PFSK-1 (cell line): ENCODE results near the gene SLC9A8.

ENCODE experiments used
- FOXP2 ChIP-seq: optimal IDR thresholded peaks from 2 replicates; pipeline ENCODE3; 2011; ENCODE audit warnings: borderline replicate concordance, control low read depth, inconsistent platforms; ENCODE audit not compliant: insufficient read depth; ENCODE audit errors: extremely low read length, extremely low read depth
- POLR2AphosphoS5 ChIP-seq: IDR thresholded peaks from 2 replicates; pipeline ENCODE4 v1.6.1; 2012; ENCODE audit warnings: low read depth, mild to moderate bottlenecking, control low read depth, low read length, moderate library complexity
- SIN3A ChIP-seq: IDR thresholded peaks from 2 replicates; pipeline ENCODE4 v1.6.1; 2012; ENCODE audit warnings: mild to moderate bottlenecking, low read length, moderate library complexity, borderline replicate concordance; ENCODE audit not compliant: insufficient read depth
- TAF1 ChIP-seq: IDR thresholded peaks from 2 replicates; pipeline ENCODE4 v1.6.1; 2012; ENCODE audit warnings: low read length, control low read depth, borderline replicate concordance; ENCODE audit not compliant: insufficient read depth
- TF ChIP-seq, protein P1 (sequence below), 2 experiments: IDR thresholded peaks; 2 replicates each; pipeline versions ENCODE4 v1.6.1 to v1.8.0; 2011 to 2012; ENCODE audit warnings: low read depth in 2 of 2, low read length in 2 of 2, control low read depth in 1 of 2, inconsistent platforms in 1 of 2, mild to moderate bottlenecking in 1 of 2, moderate library complexity in 1 of 2; ENCODE audit not compliant: insufficient read depth in 1 of 2

Gene SLC9A8

GRCh38 chr20:49824206-49824605, 11.6 kb downstream of the SLC9A8 start:
- TF ChIP-seq, protein P1, sequence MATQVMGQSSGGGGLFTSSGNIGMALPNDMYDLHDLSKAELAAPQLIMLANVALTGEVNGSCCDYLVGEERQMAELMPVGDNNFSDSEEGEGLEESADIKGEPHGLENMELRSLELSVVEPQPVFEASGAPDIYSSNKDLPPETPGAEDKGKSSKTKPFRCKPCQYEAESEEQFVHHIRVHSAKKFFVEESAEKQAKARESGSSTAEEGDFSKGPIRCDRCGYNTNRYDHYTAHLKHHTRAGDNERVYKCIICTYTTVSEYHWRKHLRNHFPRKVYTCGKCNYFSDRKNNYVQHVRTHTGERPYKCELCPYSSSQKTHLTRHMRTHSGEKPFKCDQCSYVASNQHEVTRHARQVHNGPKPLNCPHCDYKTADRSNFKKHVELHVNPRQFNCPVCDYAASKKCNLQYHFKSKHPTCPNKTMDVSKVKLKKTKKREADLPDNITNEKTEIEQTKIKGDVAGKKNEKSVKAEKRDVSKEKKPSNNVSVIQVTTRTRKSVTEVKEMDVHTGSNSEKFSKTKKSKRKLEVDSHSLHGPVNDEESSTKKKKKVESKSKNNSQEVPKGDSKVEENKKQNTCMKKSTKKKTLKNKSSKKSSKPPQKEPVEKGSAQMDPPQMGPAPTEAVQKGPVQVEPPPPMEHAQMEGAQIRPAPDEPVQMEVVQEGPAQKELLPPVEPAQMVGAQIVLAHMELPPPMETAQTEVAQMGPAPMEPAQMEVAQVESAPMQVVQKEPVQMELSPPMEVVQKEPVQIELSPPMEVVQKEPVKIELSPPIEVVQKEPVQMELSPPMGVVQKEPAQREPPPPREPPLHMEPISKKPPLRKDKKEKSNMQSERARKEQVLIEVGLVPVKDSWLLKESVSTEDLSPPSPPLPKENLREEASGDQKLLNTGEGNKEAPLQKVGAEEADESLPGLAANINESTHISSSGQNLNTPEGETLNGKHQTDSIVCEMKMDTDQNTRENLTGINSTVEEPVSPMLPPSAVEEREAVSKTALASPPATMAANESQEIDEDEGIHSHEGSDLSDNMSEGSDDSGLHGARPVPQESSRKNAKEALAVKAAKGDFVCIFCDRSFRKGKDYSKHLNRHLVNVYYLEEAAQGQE (IDR thresholded peaks at IDR 0.05; ENCODE audit: insufficient read depth in 1 of 2, low read depth in 2 of 2, low read length in 2 of 2) = no peak
- no peak for TF ChIP-seq TAF1
- TF ChIP-seq SIN3A = no peak
- TF ChIP-seq FOXP2 = no peak
- no peak for TF ChIP-seq POLR2AphosphoS5

DNA sequence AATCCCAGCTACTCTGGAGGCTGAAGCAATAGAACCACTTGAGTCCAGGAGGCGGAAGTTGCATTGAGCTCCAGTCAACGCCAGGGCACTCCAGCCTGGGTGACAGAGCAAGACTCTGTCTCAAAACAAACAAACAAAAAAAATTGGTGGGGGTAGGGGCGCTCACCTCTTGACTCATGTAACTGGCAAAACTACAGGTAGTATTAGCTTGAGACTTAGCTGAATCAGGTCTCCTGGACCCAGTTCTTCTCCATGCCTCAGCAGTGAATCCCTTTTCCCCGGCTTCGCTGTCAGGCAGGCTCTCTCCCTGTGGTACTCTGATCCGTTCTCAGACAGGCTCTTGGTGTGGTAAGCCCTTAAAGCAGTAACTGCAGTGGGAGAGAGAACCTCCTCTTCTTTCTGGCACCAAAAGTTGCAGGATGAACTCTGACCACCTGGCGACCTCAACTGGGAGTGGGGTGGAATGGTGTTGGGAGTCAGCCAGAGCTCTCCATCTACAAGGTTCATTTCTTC, 12.9 kb downstream of the SLC9A8 start:
- TF ChIP-seq POLR2AphosphoS5 = no peak
- TF ChIP-seq, protein P1 (IDR thresholded peaks at IDR 0.05; ENCODE audit: insufficient read depth in 1 of 2, low read depth in 2 of 2, low read length in 2 of 2) = no peak
- no peak for TF ChIP-seq SIN3A
- no peak for TF ChIP-seq FOXP2
- no peak for TF ChIP-seq TAF1

DNA sequence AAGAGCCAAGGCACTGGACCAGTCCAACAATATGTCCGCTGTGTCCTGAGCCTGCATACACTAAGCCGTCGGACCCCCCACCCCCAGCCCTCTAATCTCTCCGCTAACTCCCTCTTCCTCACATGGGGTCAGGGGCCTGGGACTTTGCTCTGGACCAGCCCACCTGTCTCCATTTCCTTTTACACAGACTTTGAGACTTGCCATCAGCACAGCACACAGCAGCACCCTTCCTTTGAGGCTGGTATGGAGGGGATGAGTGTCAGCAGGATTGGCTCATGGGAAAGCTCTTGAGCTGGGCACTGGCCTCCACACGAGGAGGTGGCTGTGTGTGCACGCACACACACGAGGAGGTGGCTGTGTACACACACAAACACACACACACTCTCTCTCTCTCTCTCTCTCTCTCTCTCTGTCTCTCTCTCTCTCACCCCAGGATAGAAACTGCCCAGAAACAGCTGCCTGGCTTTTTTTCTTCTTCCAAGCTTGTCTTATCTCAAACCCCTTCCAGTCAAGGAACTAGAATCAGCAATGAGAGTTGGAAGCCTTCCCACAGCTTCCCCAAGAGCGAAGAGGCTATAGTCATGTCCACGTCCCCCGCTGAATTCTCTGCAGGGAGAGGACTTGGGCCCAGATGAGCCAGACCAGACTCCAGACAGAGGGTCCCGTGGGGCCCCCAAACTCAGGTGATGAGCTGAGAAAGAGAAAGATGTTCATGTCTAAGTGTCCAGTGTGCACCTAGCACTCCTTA, 18.6 kb downstream of the SLC9A8 start:
- no peak for TF ChIP-seq FOXP2
- TF ChIP-seq, protein P1 (IDR thresholded peaks at IDR 0.05; ENCODE audit: insufficient read depth in 1 of 2, low read depth in 2 of 2, low read length in 2 of 2) = no peak
- TF ChIP-seq POLR2AphosphoS5 = no peak
- no peak for TF ChIP-seq SIN3A
- TF ChIP-seq TAF1 = no peak

DNA sequence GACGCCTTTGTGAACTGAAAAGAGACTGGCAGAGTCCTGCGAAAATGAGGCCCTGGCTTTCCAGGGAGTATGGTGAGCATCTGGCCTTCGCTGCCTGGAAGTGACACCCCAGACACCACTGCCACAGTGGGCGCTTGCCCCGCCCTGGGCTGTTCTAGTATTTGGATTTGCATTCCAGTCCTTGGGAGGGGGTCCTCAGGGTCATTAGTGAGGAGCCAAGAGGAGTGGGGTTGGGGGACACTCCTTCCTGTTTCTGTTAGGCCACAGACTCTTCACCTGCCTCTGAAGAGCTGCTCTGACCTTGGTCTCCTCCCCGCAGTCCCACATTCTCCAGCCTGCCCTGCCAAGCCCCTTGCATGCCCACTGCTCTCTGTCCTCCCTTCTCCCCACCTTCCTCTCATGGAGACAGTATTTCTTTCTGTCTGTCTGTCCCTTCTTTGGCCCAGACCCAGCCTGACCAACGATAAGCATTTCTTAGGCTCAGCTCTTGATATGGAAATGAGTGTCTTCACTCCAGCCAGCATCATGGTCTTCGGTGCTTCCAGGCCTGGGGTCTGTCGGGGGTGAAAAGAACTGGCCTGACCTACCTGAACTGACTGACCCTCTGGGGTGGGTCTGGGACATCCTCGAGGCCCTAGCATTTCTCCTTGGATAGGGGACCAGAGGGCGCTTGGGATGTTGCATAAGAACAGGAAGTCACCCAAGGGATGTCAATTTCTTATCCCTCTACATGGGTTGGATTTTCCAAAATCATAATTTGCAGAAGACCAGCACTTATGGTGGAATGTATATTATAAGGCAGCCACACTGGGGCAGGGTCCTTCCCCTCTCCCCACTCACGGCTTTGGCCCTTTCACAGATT, 19.4 kb downstream of the SLC9A8 start:
- TF ChIP-seq, protein P1 (IDR thresholded peaks at IDR 0.05; ENCODE audit: insufficient read depth in 1 of 2, low read depth in 2 of 2, low read length in 2 of 2) = no peak
- TF ChIP-seq FOXP2 (no peak), SIN3A (no peak), POLR2AphosphoS5 (no peak), TAF1 (no peak)
